ENCODE measurements around the gene INSR. TPM values are rescaled to one million over a fixed set of nuclear protein-coding genes. Genes with fewer than 3 reads are reported as not detected.

The INSR gene
- total and polyA plus RNA-seq, 8 donors = 14.0 to 22.8 (median 18.2) TPM

DNA sequence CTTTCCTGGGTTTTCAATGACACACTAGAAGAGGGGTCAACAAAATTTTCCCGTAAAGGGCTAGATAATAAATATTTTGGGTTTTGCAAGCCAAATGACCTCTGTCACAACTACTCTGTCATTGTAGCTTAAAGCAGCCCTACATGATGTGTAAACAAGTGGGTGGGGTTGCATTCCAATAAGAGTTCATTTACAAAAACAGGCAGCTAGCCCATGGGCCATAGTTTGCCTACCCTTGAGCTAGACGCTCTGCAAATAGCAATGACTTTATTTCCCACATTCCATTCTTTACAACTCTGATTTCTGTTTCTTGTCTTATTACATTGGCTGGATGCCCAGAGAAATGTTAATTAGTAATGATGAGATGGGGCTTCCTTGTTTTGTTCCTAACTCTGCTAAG lies 148.7 kb downstream of the INSR start:
- intact Hi-C loops (cut with DNase I) = no loop called here
- Histone ChIP-seq H3K4me1 (no peaks in the 10 kb centered on the region), H3K27ac (no peak overlapping the region), H3K36me3 (peaks cover 0 to 24% of the 10 kb centered on the region in 2 donors), H3K27me3 (no peaks in the 10 kb centered on the region), H3K4me3 (no peak overlapping the region), H3K9me3 (peaks cover 0 to 5% of the 10 kb centered on the region in 2 donors)
- ATAC-seq (no peak), DNase-seq (no peak)
- TF ChIP-seq, protein P1, sequence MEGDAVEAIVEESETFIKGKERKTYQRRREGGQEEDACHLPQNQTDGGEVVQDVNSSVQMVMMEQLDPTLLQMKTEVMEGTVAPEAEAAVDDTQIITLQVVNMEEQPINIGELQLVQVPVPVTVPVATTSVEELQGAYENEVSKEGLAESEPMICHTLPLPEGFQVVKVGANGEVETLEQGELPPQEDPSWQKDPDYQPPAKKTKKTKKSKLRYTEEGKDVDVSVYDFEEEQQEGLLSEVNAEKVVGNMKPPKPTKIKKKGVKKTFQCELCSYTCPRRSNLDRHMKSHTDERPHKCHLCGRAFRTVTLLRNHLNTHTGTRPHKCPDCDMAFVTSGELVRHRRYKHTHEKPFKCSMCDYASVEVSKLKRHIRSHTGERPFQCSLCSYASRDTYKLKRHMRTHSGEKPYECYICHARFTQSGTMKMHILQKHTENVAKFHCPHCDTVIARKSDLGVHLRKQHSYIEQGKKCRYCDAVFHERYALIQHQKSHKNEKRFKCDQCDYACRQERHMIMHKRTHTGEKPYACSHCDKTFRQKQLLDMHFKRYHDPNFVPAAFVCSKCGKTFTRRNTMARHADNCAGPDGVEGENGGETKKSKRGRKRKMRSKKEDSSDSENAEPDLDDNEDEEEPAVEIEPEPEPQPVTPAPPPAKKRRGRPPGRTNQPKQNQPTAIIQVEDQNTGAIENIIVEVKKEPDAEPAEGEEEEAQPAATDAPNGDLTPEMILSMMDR (IDR thresholded peaks at IDR 0.05) = no peak

DNA sequence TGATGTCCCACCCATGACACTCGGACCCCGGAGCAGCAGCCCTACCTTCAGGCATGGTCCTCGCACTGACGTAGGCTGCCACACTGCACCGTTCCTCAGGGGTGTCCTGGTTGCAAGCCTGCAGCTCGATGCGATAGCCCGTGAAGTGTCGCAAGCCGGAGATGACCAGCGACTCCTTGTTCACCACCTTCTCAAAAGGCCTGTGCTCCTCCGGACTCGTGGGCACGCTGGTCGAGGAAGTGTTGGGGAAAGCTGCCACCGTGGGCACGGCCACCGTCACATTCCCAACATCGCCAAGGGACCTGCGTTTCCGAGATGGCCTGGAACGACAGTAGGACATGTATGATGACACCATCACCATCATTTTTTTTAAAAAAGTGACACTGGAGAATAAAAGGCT lies 151.4 kb downstream of the INSR start:
- no peaks in the 10 kb centered on the region for H3K4me1 ChIP-seq

DNA sequence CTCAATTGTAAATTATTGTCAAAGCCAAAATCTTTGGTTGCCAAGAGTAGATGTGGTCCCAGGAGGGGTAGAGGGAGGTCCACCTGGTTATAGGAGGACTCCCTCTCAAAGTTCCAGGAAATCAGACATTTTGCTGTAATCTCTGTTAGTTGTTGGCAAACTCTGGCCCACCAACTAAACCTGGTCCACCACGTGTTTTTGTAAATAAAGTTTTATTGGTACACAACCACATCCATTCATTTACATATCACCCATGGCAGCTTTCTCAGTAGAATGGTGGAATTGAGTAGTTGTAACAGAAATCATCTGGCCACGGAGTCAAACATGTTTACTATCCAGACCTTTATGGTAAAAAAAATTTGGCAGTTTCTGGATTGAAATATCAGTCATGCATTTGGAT lies 154.1 kb downstream of the INSR start:
- Histone ChIP-seq H3K9me3 (no peaks in the 10 kb centered on the region), H3K4me1 (no peaks in the 10 kb centered on the region), H3K36me3 (peaks cover 0 to 46% of the 10 kb centered on the region in 2 donors), H3K27me3 (no peaks in the 10 kb centered on the region), H3K27ac (no peak overlapping the region), H3K4me3 (no peak overlapping the region)
- ATAC-seq (no peak), DNase-seq (no peak)
- TF ChIP-seq, protein P1 (IDR thresholded peaks at IDR 0.05) = no peak
- intact Hi-C loops (cut with DNase I) = no loop called here

More for the DNA sequence above, 151.4 kb downstream of the INSR start:
- H3K27ac ChIP-seq = no peak overlapping the region
- intact Hi-C loops (cut with DNase I) = no loop called here
- no peaks in the 10 kb centered on the region for H3K27me3 ChIP-seq
- no peak for ATAC-seq
- TF ChIP-seq, protein P1 (IDR thresholded peaks at IDR 0.05) = no peak
- H3K36me3 ChIP-seq = peaks cover 0 to 40% of the 10 kb centered on the region in 2 donors
- DNase-seq = no peak
- H3K4me3 ChIP-seq = no peak overlapping the region
- H3K9me3 ChIP-seq = peaks cover 0 to 5% of the 10 kb centered on the region in 2 donors

DNA sequence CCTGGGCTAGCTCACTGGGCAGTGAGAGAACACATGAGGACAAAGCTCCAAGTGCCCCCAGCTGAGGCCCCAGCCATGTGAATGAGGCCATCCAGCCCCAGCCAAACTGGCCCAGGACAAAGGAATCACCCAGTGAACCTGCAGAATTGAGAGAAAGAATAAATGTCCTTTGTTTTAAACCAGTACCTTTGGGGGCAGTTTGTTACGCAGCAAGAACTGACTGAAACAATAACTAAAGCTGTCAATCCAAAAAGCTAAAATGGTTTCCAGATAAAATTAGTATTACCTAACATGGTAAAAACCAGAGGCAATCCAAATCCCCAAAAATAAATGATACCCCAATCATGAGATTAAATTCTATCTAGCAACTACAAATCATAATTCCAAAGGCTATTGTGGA lies 155.1 kb downstream of the INSR start:
- Histone ChIP-seq H3K27ac (no peak overlapping the region), H3K4me1 (no peaks in the 10 kb centered on the region), H3K27me3 (no peaks in the 10 kb centered on the region), H3K9me3 (no peaks in the 10 kb centered on the region), H3K36me3 (peaks cover 0 to 46% of the 10 kb centered on the region in 2 donors), H3K4me3 (no peak overlapping the region)
- intact Hi-C loops (cut with DNase I) = no loop called here
- no peak for ATAC-seq
- TF ChIP-seq, protein P1 (IDR thresholded peaks at IDR 0.05) = no peak
- DNase-seq = no peak

DNA sequence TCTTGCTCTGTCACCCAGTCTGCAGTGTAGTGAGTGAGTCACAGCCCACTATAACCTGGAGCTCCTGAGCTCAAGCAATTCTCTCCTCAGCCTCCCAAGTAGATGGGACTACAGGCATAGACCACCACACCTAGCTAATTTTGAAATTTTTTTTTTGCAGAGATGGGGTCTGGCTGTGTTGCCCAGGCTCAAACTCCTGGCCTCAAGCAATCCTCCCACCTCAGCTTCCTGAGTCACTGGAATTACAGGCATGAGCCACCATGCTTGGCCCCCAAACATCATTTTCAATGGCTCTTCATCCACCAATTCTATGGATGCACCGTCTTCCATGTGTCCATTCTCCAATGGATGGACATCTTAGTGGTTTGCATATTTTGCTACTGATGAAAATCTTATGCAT lies 155.8 kb downstream of the INSR start:
- DNase-seq (no peak), ATAC-seq (no peak)
- intact Hi-C loops (cut with DNase I) = no loop called here
- no peak overlapping the region for H3K27ac ChIP-seq
- no peaks in the 10 kb centered on the region for H3K27me3 ChIP-seq
- H3K9me3 ChIP-seq = no peaks in the 10 kb centered on the region
- H3K36me3 ChIP-seq = peaks cover 0 to 46% of the 10 kb centered on the region in 2 donors
- no peaks in the 10 kb centered on the region for H3K4me1 ChIP-seq
- no peak overlapping the region for H3K4me3 ChIP-seq
- TF ChIP-seq, protein P1 (IDR thresholded peaks at IDR 0.05) = no peak

Data from left lung (tissue), 10 donors.